DMS153 treated with DMSO at 0.1 percent for 48 hours (cell line): ENCODE data around the gene TMC3.
"Not testable (repeated sequence)": the region's sequence is repeated elsewhere in the genome, so short reads cannot be mapped to it uniquely, and the experiment has no call there.

Experiments
- DNase-seq: peaks from one replicate; lab custom pipeline; 2025; ENCODE audit not compliant: unreplicated experiment; lab: John Stamatoyannopoulos, UW

The TMC3 gene

GRCh38 chr15:81348691-81349090, 25.3 kb downstream of the TMC3 start:
- not testable (repeated sequence) for DNase-seq

DNA sequence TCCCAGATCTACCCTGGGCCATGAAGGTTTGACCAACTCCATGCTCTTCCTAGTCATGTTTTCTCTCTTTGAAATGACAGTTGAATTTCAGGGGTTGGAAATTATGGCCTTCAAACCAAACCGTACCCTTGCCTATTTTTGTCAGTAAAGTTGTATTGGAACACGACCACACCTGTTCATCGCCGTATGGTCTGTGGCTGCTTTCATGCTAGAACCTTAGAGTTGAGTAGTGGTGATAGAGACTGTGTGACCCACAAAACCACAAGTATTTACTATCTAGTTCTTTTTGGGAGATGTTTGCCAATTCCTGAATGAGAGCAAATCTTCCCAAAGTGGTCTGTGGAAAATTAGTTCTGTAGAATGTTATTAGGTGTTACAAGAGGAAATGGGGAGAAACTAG, 26.1 kb downstream of the TMC3 start:
- no peak for DNase-seq

DNA sequence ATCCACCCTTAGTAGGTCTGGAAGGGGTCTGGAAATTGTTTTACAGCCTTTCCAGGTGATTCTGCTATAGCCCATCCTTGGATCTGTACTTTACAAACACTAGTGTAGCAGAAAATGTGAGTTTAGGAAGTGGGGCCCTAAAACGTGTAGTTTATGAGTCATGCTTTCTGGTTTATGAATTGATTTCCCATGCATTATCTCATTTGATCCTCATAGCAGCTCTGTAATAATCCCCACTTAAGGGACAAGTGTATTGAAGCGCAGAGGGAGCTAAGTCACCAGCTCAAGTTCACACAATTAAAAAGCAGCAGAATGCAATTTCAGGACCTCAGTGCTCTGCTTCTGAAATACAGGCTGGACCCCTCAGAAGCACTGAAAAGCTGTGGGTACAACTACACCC, 27.4 kb downstream of the TMC3 start:
- DNase-seq: no peak

- DNase-seq: no peak
Measured at GRCh38 chr15:81343371-81343770, 30.6 kb downstream of the TMC3 start.

- DNase-seq: no peak
Measured at GRCh38 chr15:81341351-81341750, 32.7 kb downstream of the TMC3 start.

DNA sequence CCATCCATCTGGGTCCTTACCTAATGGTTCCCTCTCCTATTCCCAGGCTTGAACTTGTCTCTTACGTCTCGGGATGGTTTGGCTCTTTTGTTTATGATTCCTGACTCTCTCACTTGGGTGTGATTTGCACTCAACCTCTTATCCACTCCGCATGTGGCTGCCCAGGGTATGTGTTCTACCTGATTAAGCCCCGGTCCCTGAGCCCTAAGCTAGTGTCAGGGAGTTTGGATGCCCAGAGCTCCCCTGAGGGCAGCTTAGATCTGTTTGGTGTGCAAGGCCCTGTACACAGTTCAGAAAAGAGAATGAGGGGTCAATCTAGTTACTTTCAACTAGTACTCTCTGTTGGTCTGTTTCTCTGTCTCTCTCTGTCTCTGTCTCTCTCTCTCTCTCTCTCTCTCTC, 34.2 kb downstream of the TMC3 start:
- DNase-seq: no peak

DNA sequence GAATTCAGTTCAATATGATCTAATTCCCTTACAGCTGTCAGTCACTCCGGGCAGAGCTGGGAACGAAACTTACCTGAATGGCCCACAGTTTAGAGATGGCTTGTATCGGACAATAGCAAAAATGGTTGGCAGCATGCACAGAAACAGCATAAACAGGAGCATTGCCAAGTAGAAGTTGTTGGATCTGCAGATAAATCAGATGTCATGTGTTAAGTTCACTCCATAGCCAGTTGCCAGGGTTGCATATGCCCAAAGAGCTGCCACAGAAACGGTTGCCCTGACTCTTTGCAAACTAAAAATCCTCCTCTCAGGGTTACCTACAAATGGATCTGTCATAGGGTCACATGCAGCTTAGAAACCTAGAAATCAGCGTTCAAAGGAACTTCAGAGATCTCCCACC, 34.7 kb downstream of the TMC3 start:
- DNase-seq: no peak

DNA sequence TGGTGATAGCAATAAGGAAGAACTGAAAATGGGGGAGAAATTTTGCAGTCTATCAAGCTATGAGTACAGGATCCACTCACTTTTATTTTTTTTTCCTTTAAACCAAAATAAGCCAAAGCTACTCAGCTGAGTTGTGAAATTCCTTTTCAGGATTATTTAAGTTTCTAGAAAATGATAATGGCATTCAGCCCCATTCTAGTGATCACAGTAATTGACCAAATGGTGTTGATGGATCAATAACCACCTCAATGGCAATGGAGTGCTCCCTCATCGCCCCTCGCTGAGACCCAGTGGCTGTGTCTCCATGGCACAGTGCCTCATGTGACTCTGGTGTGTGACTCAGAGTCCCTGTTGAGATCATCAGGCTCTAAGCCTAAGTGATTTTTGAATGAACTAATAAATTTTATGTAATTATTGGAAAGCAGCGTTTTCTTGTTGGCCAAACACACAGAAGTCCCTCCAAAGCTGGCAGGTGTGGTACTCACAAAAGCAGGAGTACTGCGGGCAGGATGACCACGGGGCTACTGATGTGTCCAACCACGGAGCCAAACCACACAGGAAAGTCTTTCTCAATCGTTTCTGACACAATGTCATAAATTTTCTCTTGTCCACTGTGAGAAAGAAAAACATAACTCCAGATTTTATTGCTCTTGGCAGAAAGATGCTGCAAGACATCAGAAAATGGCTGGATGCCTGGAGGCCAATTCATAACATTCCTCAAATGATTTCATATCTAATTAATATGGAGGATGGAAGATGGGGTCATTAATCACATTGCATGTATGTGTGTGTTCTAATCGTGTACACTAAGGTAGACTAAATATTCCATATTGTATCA, 35.6 kb downstream of the TMC3 start:
- DNase-seq: no peak

GRCh38 chr15:81337713-81338157, 36.3 kb downstream of the TMC3 start:
- no peak for DNase-seq

- no peak for DNase-seq
Measured at GRCh38 chr15:81337241-81337640, 36.8 kb downstream of the TMC3 start.

DNA sequence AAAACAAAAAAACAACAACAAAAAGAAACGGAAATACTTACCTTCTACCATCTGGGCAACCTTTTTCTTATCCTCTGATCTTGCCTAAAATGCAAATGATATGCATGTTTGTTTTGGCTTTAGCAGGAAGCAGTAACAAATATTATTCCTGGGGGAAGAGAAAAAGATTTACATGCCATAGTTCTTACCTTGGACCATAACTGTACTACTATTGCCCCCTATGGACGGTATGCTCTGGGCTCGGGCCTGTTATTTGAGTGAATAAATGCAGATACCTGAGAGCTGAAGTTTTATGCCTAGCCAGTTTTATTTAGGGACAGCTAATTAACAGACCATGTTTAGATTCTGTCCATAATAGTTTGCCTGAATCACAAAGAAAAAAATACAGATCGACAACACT, 37.4 kb downstream of the TMC3 start:
- DNase-seq: no peak

DNA sequence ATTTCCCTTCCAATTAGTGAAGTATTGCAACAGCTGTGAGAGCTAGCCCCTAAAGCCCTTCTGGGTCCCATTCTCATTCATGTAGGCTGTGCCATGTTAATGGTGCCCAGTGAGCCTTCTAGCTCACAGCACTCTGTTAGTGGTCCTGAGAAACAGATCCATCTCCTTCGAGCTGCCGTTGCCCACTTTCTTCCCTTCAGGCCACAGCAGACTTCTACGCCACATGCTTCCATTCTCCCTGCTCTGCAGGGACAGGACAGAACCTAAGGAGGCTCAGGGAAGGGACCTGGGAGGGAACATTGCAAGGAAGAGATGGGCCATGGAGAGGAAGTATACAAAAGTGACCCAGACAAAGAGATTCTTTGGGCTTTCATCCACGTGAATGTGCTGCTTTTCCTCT, 38.4 kb downstream of the TMC3 start:
- no peak for DNase-seq

DNA sequence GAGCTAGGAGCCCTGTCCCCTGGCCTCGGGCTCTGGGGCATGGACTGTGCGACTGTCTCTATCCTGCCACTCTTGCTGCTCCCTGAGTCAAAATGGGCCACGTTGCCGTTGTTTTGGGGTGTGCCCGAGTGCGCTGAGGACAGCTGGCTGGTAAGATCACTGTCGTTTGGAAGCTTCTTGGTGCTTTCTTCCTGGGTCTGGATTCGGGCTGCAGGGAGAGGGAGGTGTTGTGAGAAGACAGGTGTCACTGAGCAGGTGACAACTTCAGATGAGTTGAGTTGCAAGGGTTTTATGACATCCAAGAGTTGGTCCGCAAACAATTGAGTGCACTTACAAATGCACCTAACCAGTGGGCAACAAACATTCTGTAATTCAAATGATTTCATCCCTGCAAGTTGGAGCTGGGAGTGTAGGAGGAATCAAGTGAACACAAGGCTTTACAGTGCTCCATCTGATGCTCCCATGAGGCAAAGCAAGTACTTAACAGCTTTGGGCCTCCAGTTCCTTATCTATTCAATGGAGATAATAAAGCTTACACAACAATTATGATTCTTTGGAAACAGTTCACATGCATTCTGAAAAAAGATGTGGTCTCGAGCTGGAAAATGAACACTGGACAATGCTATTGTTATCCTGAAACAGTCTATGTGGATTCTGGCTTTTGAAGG, 39.1 kb downstream of the TMC3 start:
- no peak for DNase-seq

DNA sequence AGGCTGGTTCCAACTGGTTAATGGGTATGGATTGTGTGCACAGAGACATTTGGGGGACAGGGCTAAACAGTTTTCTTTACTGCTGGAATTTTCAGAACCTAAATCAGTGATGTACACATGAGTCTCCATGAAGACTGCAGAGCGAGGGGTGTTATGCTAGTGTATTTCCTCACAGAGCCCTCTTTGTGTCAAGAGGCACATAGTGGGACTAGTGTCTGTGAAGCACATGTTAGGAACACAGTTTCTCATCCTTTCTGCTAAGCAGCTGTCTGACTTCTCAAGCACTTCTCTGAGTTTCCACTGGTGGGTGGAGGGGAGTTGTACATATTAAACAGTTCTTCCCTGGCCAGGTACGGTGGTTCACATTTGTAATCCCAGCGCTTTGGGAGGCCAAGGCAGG, 40.6 kb downstream of the TMC3 start:
- DNase-seq: no peak

DNA sequence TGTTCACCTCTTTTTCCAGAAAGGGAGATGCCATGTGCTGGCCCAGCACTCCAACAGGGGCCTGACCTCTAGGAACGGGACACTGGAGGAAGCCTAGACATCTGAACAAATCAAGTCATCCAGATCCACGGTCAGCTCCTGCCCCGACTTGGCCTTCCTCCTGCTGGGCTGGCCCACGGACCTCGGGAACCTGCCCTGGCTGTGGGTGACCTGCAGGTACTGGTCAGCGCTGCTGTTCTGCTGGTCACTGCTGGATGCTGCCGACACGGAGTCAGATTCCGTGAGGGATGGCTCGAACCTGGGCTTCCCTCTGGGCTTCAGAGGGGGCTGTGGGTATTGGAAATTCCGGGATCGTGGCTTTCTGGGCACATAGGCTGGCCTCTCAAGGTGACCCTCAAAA, 41.7 kb downstream of the TMC3 start:
- no peak for DNase-seq

- no peak for DNase-seq
Measured at GRCh38 chr15:81331600-81331999, 42.4 kb downstream of the TMC3 start.

DNA sequence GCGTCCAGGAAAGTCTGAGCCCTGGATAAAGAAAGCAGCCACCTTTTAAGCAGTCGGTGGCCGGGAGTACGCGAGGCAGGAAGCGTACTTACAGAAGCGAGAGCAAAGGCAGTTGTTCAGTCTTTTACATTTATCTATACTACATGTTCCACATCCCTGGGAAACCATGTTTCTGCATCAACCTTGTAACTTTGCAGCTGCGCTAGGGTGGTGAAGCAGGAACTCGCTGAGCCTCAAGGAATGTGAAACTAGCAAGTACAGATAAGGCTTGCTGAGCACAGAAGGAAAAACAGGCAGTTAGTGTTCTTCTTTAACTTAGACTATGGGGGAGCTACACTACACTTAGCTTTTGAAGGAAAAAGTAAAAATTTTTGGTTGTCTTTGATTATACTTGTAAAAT, 42.9 kb downstream of the TMC3 start:
- not testable (repeated sequence) for DNase-seq

- DNase-seq: no peak
Measured at GRCh38 chr15:81330366-81331090, 43.5 kb downstream of the TMC3 start.

DNA sequence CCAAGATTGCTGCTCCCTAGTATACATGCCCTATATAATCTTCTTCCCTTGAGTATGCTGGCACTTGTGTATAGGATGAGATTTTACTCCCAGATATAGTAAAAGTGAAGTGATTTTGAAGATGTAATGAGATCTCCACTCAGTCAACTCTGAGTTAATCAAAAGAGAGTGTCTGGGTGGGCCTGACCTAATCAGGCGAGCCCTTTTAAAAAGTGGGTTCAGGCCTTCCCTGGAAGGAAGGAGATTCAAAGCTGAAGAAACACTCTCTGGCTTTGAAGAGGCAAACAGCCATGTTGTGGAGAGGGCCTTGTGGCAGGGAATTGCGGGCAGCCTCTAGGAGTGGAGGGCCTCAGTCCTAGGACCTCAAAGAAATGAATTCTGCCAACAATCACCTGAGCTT, 44.6 kb downstream of the TMC3 start:
- DNase-seq: no peak

- DNase-seq: no peak
Measured at GRCh38 chr15:81327516-81327915, 46.5 kb downstream of the TMC3 start.

DNA sequence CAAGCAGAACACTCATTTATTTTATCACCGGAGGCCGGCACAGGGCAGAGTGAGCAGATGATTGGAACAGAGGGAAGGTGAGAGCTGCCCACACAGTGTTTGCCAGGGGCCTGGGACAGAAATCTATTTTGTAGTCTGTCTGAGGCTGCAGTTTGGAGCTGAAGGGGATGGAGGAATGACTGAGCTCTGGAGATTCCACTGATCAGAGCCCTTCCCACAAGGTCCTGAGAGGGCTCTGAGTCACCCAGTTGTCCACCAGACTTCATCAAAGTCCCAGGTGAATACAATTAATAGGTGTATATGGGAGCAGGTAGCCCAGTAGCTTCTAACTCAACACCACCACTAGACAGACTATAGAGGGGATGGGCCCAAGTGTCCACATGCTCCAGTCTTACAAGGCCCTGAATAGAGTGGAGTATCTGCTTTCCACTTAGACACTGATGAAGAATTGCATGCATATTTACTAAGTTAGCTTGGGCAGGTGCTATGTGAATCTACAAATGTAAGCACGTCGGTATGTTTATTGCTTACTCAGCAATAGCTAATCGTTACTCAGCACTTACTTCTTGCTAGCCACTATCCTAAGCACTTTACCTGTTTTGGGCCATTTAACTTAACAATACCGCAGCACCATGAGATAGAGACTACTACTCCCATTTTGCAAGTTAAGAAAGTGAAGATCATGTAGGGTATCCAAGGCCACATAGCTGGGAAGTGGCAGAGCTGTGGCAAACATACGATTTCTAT, 47.4 kb downstream of the TMC3 start:
- DNase-seq: no peak
